Measurements from ENCODE around the gene CDK19.

DNA sequence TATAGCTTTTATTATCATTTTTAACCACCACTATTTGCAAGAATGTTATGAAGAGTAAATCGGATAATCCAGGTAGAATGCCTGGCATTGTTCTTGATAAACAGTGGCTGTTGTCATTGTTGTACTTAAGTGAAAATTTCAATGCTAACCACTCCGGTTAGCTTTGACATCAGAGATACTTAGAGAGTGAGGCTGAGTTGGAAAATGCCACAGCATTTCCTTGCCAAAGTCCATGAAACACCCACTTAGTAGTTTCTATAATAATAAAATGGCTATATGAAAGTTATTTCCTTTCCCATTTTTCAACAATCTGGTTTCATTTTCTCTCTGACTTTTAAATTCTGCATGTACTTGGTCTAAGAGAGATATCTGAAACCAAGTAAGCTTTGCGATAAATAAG is 132.0 kb downstream of the CDK19 start:
- no peak for TF ChIP-seq EZH2 (IDR thresholded peaks at IDR 0.05)
- TF ChIP-seq, protein P1, sequence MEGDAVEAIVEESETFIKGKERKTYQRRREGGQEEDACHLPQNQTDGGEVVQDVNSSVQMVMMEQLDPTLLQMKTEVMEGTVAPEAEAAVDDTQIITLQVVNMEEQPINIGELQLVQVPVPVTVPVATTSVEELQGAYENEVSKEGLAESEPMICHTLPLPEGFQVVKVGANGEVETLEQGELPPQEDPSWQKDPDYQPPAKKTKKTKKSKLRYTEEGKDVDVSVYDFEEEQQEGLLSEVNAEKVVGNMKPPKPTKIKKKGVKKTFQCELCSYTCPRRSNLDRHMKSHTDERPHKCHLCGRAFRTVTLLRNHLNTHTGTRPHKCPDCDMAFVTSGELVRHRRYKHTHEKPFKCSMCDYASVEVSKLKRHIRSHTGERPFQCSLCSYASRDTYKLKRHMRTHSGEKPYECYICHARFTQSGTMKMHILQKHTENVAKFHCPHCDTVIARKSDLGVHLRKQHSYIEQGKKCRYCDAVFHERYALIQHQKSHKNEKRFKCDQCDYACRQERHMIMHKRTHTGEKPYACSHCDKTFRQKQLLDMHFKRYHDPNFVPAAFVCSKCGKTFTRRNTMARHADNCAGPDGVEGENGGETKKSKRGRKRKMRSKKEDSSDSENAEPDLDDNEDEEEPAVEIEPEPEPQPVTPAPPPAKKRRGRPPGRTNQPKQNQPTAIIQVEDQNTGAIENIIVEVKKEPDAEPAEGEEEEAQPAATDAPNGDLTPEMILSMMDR (IDR thresholded peaks at IDR 0.05) = no peak
